K562 (cell line): Measurements from ENCODE around the gene PLP2. TPM values are rescaled to one million over a fixed set of nuclear protein-coding genes. Genes with fewer than 3 reads are reported as not detected.
A peak's percentile ranks its signal among the peaks of the same experiment; 100 is the strongest.

Source experiments
- DMBX1 ChIP-seq: fragments of 250-450 bp; sonication (Bioruptor Pico); IDR thresholded peaks from 2 replicates; pipeline ENCODE4 v1.8.0; 2022; ENCODE audit warnings: inconsistent platforms, mild to moderate bottlenecking, moderate library complexity, borderline replicate concordance
- ETS2 ChIP-seq: IDR thresholded peaks from 2 replicates; pipeline ENCODE4 v1.6.1; 2016; ENCODE audit warnings: borderline replicate concordance, missing genetic modification characterization, mild to moderate bottlenecking, moderate library complexity, missing compliant biosample characterization; ENCODE audit not compliant: poor library complexity, severe bottlenecking
- GATAD2B ChIP-seq: fragments of 450-650 bp; IDR thresholded peaks from 2 replicates; pipeline ENCODE4 v1.6.1; 2017; ENCODE audit warnings: mild to moderate bottlenecking, borderline replicate concordance
- HDAC8 ChIP-seq: fragments of 450-650 bp; IDR thresholded peaks from 2 replicates; pipeline ENCODE4 v1.6.1; 2016; ENCODE audit warnings: mild to moderate bottlenecking, missing genetic modification characterization, moderate library complexity, missing compliant biosample characterization
- KLF16 ChIP-seq: IDR thresholded peaks from 2 replicates; pipeline ENCODE4 v1.6.1; 2016; ENCODE audit warnings: antibody characterized with exemption
- MAZ ChIP-seq, 2 experiments: fragments of 450-650 bp in 1 of 2; sonication (generic) in 1 of 2; formaldehyde crosslinking; IDR thresholded peaks in 1 of 2; conservative IDR thresholded peaks in 1 of 2; 2 replicates each; pipeline versions ENCODE4 v1.4.0 to v1.5.0; 2020; ENCODE audit warnings: mild to moderate bottlenecking in 1 of 2, missing genetic modification reagents in 1 of 2
- MIER1 ChIP-seq: fragments of 450-650 bp; IDR thresholded peaks from 2 replicates; pipeline ENCODE4 v1.6.1; 2016; ENCODE audit warnings: antibody characterized with exemption, mild to moderate bottlenecking, low read depth
- NELFE ChIP-seq: IDR thresholded peaks from 2 replicates; pipeline ENCODE4 v1.6.1; 2011; ENCODE audit warnings: mild to moderate bottlenecking; ENCODE audit not compliant: insufficient read depth, insufficient read length
- NFYB ChIP-seq: IDR thresholded peaks from 2 replicates; pipeline ENCODE4 v1.6.1; 2011; ENCODE audit warnings: mild to moderate bottlenecking, moderate library complexity; ENCODE audit not compliant: insufficient read length; ENCODE audit errors: extremely low read depth
- POLR2AphosphoS5 ChIP-seq: IDR thresholded peaks from 2 replicates; pipeline ENCODE4 v1.6.1; 2011; ENCODE audit warnings: mild to moderate bottlenecking, low read depth, low read length, moderate library complexity; ENCODE audit not compliant: control insufficient read depth, insufficient read depth
- POLR2G ChIP-seq: fragments of 200-400 bp; formaldehyde crosslinking; IDR thresholded peaks from 2 replicates; pipeline ENCODE4 v1.6.1; 2017; ENCODE audit warnings: low read depth, mild to moderate bottlenecking, antibody characterized with exemption, low read length, moderate library complexity
- SLC30A9 ChIP-seq: fragments of 250-450 bp; sonication (Bioruptor Pico); IDR thresholded peaks from 2 replicates; pipeline ENCODE4 v1.8.0; 2022; ENCODE audit warnings: mild to moderate bottlenecking, moderate library complexity
- SREBF1 ChIP-seq: fragments of 150-350 bp; IDR thresholded peaks from 2 replicates; pipeline ENCODE4 v1.6.1; 2014; ENCODE audit warnings: antibody characterized with exemption, low read depth, low read length, borderline replicate concordance
- ZNF175 ChIP-seq: fragments of 200-800 bp; sonication (Bioruptor generic); IDR thresholded peaks from 2 replicates; pipeline ENCODE4 v1.6.1; 2016; ENCODE audit warnings: low read depth, mild to moderate bottlenecking, missing genetic modification characterization, missing compliant biosample characterization
- ZNF232 ChIP-seq: sonication (generic); formaldehyde crosslinking; IDR thresholded peaks from 2 replicates; pipeline ENCODE4 v1.8.0; 2022; ENCODE audit warnings: mild to moderate bottlenecking, missing genetic modification reagents
- ZNF75A ChIP-seq: fragments of 450-650 bp; formaldehyde crosslinking; IDR thresholded peaks from 2 replicates; pipeline ENCODE4 v1.4.0; 2020; ENCODE audit warnings: mild to moderate bottlenecking
- ZNF76 ChIP-seq: fragments of 250-450 bp; sonication (Bioruptor Pico); IDR thresholded peaks from 2 replicates; pipeline ENCODE4 v1.4.0; 2020; ENCODE audit warnings: mild to moderate bottlenecking, moderate library complexity, borderline replicate concordance
- polyA plus RNA-seq, 8 experiments: library from polyadenylated mRNA; depleted of rRNA in 4 of 8; stranded (reverse) in 5 of 8; unstranded in 3 of 8; fragments of >200 nt; fragmentation: Nextera tagmentation in 2 of 8; fragmentation: Illumina TruSeq in 1 of 8; extraction: Ambion mirVana in 2 of 8; extraction: Trizol in 1 of 8; gene quantifications; 2 replicates each; pipeline versions ENCODE4 v1.2.1 to v1.2.3, GENCODE V29; 2011 to 2014; ENCODE audit warnings: inconsistent platforms in 1 of 8, missing spikeins in 1 of 8
- total RNA-seq, 7 experiments: library from RNA; depleted of rRNA in 6 of 7; stranded (reverse); fragments of >200 nt in 6 of 7; fragmentation: Illumina TruSeq in 2 of 7; extraction: Trizol in 2 of 7; gene quantifications; 2 replicates each; pipeline versions ENCODE4 v1.2.1 to v1.2.3, GENCODE V29; 2011 to 2021; ENCODE audit warnings: low replicate concordance in 1 of 7
- TF ChIP-seq, protein P1 (sequence below): fragments of 250-450 bp; sonication (Bioruptor Pico); IDR thresholded peaks from 2 replicates; pipeline ENCODE4 v1.4.0; 2020
- TF ChIP-seq, protein P2 (sequence below): fragments of 450-650 bp; formaldehyde crosslinking; IDR thresholded peaks from 2 replicates; pipeline ENCODE4 v1.4.0; 2022; ENCODE audit warnings: mild to moderate bottlenecking, moderate library complexity
- TF ChIP-seq, protein P3 (sequence below): fragments of 250-450 bp; sonication (Bioruptor Pico); IDR thresholded peaks from 2 replicates; pipeline ENCODE4 v1.8.0; 2021; ENCODE audit warnings: moderate library complexity, mild to moderate bottlenecking, inconsistent platforms
- TF ChIP-seq, protein P4 (sequence below), 2 experiments: fragments of 450-650 bp; IDR thresholded peaks; 2 replicates each; pipeline ENCODE4 v1.6.1; 2016
- TF ChIP-seq, protein P5 (sequence below): fragments of 450-650 bp; IDR thresholded peaks from 2 replicates; pipeline ENCODE4 v1.6.1; 2016; ENCODE audit warnings: mild to moderate bottlenecking

The PLP2 gene
- total and polyA plus RNA-seq, 9 of the 15 experiments (the other 6 are each of a cell fraction or from before 2014, with no cell fraction given): 34.7 to 236 (median 112) TPM

DNA sequence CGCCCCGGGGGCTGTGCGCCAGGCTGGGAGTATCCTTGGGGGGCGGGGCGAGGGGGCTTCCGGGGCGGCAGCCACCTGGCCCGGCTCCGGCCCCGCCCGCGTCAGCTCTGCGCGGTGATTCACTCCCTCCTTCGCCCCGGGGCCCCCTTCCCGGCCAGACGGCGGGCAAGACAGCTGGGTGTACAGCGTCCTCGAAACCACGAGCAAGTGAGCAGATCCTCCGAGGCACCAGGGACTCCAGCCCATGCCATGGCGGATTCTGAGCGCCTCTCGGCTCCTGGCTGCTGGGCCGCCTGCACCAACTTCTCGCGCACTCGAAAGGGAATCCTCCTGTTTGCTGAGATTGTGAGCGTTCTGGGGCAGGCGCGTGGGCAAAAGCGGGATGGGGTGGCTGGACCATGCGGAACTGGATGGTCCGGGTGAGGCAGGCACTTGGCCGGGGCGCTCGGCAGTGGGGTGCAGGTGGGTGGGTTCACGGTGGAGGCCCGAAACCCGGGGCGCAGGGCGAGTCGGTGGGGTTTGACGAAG lies at the start of gene PLP2 (continued):
- TF ChIP-seq, protein P1, sequence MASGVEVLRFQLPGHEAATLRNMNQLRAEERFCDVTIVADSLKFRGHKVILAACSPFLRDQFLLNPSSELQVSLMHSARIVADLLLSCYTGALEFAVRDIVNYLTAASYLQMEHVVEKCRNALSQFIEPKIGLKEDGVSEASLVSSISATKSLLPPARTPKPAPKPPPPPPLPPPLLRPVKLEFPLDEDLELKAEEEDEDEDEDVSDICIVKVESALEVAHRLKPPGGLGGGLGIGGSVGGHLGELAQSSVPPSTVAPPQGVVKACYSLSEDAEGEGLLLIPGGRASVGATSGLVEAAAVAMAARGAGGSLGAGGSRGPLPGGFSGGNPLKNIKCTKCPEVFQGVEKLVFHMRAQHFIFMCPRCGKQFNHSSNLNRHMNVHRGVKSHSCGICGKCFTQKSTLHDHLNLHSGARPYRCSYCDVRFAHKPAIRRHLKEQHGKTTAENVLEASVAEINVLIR: no peak
- TF ChIP-seq ETS2 (tag) (no peak), ZNF76 (CRISPR knock-in tag) (no peak), KLF16 (no peak), SLC30A9 (no peak), ZNF175 (no peak), SREBF1 (no peak), MIER1 (no peak), POLR2AphosphoS5 (0 out of 2 replicates have a peak, but pooled peaks have one; percentile 35), NFYB (no peak), POLR2G (peak; percentile 86), DMBX1 (no peak), MAZ (CRISPR knock-in tag; conservative IDR thresholded peaks at IDR 0.05 in 1 of 2, IDR thresholded peaks at IDR 0.05 in 1 of 2) (peak; percentile 22 to 83; a peak in 3 of 4 replicates), ZNF232 (no peak), GATAD2B (no peak), NELFE (no peak), ZNF75A (no peak), HDAC8 (tag) (no peak)
- TF ChIP-seq, protein P2, sequence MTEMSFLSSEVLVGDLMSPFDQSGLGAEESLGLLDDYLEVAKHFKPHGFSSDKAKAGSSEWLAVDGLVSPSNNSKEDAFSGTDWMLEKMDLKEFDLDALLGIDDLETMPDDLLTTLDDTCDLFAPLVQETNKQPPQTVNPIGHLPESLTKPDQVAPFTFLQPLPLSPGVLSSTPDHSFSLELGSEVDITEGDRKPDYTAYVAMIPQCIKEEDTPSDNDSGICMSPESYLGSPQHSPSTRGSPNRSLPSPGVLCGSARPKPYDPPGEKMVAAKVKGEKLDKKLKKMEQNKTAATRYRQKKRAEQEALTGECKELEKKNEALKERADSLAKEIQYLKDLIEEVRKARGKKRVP (CRISPR knock-in tag): no peak
- TF ChIP-seq, protein P3, sequence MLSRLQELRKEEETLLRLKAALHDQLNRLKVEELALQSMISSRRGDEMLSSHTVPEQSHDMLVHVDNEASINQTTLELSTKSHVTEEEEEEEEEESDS: no peak
- TF ChIP-seq, protein P4, sequence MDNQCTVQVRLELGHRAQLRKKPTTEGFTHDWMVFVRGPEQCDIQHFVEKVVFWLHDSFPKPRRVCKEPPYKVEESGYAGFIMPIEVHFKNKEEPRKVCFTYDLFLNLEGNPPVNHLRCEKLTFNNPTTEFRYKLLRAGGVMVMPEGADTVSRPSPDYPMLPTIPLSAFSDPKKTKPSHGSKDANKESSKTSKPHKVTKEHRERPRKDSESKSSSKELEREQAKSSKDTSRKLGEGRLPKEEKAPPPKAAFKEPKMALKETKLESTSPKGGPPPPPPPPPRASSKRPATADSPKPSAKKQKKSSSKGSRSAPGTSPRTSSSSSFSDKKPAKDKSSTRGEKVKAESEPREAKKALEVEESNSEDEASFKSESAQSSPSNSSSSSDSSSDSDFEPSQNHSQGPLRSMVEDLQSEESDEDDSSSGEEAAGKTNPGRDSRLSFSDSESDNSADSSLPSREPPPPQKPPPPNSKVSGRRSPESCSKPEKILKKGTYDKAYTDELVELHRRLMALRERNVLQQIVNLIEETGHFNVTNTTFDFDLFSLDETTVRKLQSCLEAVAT (IDR thresholded peaks at IDR 0.05): peak in 1 of 2 experiments; percentile 27; a peak in 1 of 4 replicates
- TF ChIP-seq, protein P5, sequence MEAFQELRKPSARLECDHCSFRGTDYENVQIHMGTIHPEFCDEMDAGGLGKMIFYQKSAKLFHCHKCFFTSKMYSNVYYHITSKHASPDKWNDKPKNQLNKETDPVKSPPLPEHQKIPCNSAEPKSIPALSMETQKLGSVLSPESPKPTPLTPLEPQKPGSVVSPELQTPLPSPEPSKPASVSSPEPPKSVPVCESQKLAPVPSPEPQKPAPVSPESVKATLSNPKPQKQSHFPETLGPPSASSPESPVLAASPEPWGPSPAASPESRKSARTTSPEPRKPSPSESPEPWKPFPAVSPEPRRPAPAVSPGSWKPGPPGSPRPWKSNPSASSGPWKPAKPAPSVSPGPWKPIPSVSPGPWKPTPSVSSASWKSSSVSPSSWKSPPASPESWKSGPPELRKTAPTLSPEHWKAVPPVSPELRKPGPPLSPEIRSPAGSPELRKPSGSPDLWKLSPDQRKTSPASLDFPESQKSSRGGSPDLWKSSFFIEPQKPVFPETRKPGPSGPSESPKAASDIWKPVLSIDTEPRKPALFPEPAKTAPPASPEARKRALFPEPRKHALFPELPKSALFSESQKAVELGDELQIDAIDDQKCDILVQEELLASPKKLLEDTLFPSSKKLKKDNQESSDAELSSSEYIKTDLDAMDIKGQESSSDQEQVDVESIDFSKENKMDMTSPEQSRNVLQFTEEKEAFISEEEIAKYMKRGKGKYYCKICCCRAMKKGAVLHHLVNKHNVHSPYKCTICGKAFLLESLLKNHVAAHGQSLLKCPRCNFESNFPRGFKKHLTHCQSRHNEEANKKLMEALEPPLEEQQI: no peak
